ENCODE results near the gene FBLN5. TPM values are rescaled to one million over a fixed set of nuclear protein-coding genes. Genes with fewer than 3 reads are reported as not detected.

Gene FBLN5
- total RNA-seq, 1 experiment from 2014 or later: 1.0 TPM

DNA sequence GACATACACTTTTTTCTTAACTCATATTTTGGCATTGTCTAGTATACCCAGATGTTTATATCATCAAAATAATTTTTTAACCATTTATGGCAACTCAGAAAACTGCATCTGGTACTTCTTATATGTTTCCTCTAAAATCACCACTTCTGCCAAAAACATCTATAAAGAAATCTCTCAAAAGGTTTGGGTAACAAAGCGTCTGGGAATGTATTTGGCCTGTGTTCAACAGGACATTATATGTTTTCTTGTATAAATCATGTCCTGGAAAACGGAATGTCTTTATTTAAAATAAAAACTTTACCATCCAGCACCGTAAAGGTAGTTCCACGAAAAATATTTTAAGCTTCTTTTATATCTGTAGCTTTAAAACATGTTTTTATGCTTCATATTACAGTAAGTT is 36.1 kb upstream of the FBLN5 start:
- TF ChIP-seq, protein P1, sequence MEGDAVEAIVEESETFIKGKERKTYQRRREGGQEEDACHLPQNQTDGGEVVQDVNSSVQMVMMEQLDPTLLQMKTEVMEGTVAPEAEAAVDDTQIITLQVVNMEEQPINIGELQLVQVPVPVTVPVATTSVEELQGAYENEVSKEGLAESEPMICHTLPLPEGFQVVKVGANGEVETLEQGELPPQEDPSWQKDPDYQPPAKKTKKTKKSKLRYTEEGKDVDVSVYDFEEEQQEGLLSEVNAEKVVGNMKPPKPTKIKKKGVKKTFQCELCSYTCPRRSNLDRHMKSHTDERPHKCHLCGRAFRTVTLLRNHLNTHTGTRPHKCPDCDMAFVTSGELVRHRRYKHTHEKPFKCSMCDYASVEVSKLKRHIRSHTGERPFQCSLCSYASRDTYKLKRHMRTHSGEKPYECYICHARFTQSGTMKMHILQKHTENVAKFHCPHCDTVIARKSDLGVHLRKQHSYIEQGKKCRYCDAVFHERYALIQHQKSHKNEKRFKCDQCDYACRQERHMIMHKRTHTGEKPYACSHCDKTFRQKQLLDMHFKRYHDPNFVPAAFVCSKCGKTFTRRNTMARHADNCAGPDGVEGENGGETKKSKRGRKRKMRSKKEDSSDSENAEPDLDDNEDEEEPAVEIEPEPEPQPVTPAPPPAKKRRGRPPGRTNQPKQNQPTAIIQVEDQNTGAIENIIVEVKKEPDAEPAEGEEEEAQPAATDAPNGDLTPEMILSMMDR (conservative IDR thresholded peaks at IDR 0.05): no peak
- H3K56ac ChIP-seq (ENCODE audit: insufficient read length, low read depth, low read length): no peak overlapping the region

More for the DNA sequence above, 36.1 kb upstream of the FBLN5 start:
- H3K27me3 ChIP-seq (ENCODE audit: insufficient read depth, low read length): no peaks in the 10 kb centered on the region
- no peaks in the 10 kb centered on the region for H4K20me1 ChIP-seq (ENCODE audit: control insufficient read depth, insufficient read depth, insufficient read length)
- H3K9ac ChIP-seq (ENCODE audit: extremely low read depth, insufficient read length, low read length): no peak overlapping the region
- no peak overlapping the region for H3K27ac Mint-ChIP-seq
- H3K79me2 ChIP-seq (ENCODE audit: insufficient read depth, low read length): no peaks in the 10 kb centered on the region
- H2BK120ac ChIP-seq (ENCODE audit: low read depth, low read length, poor library complexity, severe bottlenecking): no peak overlapping the region
- no peak overlapping the region for H4K8ac ChIP-seq (replicated peaks; ENCODE audit: insufficient read length, low read depth, low read length)
- H4K91ac ChIP-seq (ENCODE audit: insufficient read length, low read depth, low read length): no peak overlapping the region
- H3K36me3 Mint-ChIP-seq (ENCODE audit: insufficient read depth in 1 of 3, low read depth in 3 of 3): peaks cover 2 to 28% (median 23%) of the 10 kb centered on the region in 3 experiments; a peak in 6 of 7 replicates
- no peak overlapping the region for H3K23ac ChIP-seq (ENCODE audit: insufficient read length, low read depth, low read length)
- no peak overlapping the region for H2BK15ac ChIP-seq (ENCODE audit: low read depth, low read length)
- no peaks in the 10 kb centered on the region for H3K23me2 ChIP-seq (ENCODE audit: insufficient read length, low read depth, low read length, poor library complexity, severe bottlenecking)
- H3K79me1 ChIP-seq (ENCODE audit: insufficient read depth, low read depth, low read length, poor library complexity, severe bottlenecking): no peaks in the 10 kb centered on the region
- WGBS (ENCODE audit: extremely low coverage, insufficient read length, low lambda C conversion rate): no CpG with 5 or more reads among the region's 4 CpGs
- no peaks in the 10 kb centered on the region for H3K9me3 Mint-ChIP-seq
- no peaks in the 10 kb centered on the region for H3K9me3 ChIP-seq (ENCODE audit: control insufficient read depth, low read depth, low read length)
- H2BK5ac ChIP-seq (ENCODE audit: insufficient read length, low read length): no peak overlapping the region
- H3K4me3 Mint-ChIP-seq: no peak overlapping the region
- H3K4me1 ChIP-seq (ENCODE audit: insufficient read depth, low read length): no peaks in the 10 kb centered on the region
- H3K27ac ChIP-seq (ENCODE audit: insufficient read length, low read depth, low read length): no peak overlapping the region
- H3K27me3 Mint-ChIP-seq (ENCODE audit: low read depth): no peaks in the 10 kb centered on the region
- DNase-seq: no peak
- no peak overlapping the region for H3K4me2 ChIP-seq (ENCODE audit: insufficient read depth, insufficient read length, low read length)
- H3K4ac ChIP-seq (ENCODE audit: low read depth, low read length): no peak overlapping the region
- no peak overlapping the region for H3K14ac ChIP-seq (ENCODE audit: insufficient read depth, low read length)
- no peaks in the 10 kb centered on the region for H3K4me1 Mint-ChIP-seq
- no peak overlapping the region for H2BK20ac ChIP-seq (ENCODE audit: low read depth, low read length, poor library complexity, severe bottlenecking)
- H3T11ph ChIP-seq (ENCODE audit: low read length): no peak overlapping the region
- no peak overlapping the region for H2AFZ ChIP-seq (ENCODE audit: low read length)
- H3K18ac ChIP-seq (ENCODE audit: insufficient read length, low read depth, low read length): no peak overlapping the region
- H2AK5ac ChIP-seq (ENCODE audit: insufficient read length, low read length): no peak overlapping the region
- no peak overlapping the region for H2BK12ac ChIP-seq (ENCODE audit: insufficient read length, low read depth, low read length)
- no peak overlapping the region for H4K5ac ChIP-seq (ENCODE audit: insufficient read length, low read depth, low read length)

All from H9 (cell line).